GM21447 (cell line): Measurements from ENCODE around the gene ZMIZ2.
"Not testable (repeated sequence)": the region's sequence is repeated elsewhere in the genome, so short reads cannot be mapped to it uniquely, and the experiment has no call there.

Experiments used
- ATAC-seq: cut with Tn5 transposase; IDR thresholded peaks from one replicate; pipeline ENCODE4 v1.9.1; 2021; ENCODE audit not compliant: unreplicated experiment

Gene ZMIZ2

DNA sequence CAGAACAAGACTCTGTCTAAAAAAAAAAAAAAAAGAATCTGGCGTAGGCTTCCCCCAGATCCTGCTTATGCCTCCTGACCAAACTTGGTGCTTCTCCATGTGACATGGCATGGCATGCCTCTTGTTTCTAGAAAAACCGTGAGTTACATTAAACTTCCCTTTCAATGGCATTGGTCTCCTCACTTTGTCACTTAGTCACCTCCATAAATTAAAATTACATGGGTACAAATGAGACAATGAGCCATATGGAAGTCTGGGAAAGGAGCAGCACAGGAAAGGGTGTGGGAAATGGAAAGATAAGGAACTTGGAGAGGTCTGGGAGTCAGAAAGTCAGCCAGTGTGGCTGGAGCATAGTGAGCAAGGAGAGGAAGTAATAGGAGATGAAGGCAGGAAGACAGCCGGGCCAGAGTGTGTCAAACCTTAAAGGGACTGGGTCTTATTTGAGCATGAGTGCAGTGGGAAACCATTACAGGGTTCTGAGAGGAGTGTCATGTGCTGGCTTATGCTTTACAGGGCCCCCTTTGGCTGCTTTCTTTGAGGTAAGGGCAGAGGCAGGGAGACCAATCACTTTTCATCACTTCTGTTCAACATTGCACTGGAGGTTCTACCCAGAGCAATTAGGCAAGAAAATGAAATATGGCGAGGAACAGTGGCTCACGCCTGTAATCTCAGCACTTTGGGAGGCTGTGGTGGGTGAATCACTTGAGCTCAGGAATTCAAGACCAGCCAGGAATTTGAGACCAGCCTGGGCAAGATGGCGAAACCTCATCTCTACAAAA is 21.3 kb upstream of the ZMIZ2 start:
- ATAC-seq, result no peak

DNA sequence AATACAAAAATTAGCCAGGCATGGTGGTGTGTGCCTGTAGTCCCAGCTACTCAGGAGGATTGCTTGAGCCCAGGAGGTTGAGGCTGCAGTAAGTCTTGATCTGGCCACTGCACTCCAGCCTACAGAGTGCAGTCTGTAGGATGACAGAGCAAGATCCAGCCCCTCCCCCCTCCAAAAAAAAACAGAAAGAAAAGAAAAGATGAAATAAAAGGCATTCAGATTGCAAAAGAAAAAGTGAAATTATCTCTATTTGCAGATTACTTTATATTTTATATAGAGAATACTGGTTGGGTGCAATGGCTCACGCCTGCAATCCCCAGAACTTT is 20.7 kb upstream of the ZMIZ2 start:
- no peak for ATAC-seq

DNA sequence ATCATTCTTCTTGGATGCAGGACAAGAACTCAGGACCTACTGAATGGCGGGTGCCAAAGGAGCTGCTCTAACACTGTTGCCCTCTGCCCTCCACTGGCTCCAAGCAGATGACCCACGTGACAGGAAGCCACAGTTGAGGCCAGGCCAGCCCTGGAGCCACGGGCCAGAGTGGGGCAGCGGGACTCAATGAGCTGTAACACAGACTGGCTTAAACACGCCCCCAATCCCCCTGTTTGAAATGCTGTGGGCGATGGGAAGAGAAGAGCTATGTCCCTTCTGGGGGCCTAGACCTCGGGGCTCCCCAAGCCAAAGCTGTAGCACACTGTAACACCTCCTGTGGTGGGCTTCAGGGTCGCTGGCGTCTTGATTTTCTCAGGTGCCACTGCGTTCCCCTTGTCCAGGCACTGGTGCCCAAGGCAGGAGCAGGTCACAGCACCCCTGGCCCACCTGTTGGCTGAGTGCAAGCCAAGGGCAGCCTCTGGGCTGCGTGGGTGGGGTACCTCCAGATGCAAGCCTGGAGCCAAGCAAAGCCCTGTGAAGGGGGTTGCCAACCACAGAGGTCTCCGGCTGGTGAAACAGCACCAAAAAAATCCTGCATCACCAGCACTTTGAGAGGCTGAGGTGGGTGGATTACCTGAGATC is 18.6 kb upstream of the ZMIZ2 start:
- ATAC-seq, result no peak

DNA sequence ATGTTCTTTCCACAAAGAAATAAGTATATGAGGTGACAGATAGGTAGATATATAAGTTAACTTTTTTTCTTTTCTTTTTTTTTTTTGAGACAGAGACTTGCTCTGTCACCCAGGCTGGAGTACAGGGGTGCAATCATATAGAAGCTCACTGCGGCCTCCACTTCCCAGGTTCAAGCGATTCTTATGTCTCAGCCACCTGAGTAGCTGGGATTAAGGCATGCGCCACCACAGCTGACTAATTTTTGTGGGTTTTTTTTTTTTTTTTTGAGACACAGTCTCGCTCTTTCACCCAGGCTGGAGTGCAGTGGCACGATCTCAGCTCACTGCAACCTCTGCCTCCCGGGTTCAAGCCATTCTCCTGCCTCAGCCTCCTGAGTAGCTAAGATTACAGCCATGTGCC is 15.7 kb upstream of the ZMIZ2 start:
- ATAC-seq, result not testable (repeated sequence)

DNA sequence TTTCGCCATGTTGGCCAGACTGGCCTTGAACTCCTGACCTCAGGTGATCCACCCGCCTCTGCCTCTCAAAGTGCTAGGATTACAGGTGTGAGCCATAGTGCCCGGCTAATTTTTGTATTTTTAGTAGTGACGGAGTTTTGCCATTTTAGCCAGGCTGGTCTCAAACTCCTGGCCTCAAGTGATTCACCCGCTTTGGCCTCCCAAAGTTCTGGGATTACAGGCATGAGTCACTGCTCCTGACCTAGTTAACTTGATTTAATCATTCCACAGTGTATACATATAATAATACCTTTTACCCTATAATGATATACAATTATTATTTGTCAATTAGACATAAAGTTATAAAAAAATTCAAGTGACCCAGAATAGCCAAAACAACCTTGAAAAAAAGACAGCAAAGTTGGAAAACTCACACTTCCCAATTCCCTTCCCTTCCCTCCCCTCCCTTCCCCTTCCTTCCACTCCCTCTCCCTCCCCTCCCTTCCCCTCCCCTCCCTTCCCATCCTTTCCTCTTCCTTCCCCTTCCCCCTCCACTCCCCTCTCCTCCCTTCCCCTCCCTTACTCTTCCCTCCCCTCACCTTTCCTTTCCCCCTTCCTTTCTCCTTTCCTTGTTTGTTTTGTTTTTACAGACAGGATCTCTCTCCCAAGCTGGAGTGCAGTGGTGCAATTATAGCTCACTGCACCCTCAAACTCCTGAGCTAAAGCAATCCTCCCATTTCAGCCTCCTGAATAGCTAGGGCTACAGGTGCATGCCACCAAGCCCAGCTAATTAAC is 14.8 kb upstream of the ZMIZ2 start:
- no peak for ATAC-seq

DNA sequence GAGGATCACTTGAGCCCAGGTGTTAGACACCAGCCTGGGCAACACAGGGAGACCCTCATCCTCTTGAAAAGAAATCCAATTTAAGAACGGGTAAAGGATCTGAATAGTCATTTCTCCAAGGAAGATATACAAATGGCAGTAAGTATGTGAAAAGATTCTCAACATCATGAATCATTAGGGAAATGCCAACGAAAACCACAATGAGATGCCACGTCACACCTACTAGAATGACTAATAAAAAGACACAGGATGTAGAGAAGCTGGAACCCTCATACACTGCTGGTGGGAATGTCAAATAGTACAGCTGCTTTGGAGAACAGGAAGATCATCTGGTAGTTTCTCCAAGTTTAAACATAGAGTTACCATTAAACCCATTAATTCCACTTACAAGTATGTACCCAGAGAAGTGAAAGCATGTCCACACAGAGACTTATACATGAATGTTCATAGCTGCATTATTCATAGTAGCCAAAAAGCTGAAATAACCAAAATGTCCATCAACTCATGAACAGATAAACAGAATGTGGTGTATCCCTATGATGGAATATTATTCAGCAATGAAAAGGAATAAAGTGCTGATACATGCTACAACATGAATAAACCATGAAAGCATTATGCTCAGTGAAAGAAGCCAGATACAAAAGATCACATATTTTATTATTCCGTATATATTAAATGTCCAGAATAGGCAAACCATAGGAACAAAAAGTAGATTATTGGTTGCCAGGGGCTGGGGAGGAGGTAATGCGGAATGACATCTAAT is 13.1 kb upstream of the ZMIZ2 start:
- ATAC-seq, result peak; percentile 85

DNA sequence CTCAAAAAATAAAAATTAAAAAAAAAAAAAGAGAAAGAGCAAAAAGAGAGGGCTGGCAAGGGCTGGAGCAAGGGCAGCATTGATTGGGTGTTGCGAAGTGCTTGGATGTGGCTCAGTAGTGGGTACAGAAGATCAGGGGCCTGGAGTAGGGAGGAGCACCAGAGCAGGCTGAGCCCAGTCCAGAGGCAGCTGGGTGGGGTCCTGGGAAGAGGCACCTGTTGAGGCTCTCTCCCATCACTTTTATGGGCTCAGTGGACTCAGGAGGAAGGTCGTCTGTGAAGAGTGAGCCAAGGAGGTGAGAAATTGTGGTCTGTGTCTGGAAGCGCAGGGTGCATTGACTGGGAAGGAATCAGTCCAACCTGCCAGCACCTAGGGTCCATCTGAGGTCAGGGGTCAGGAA is 11.8 kb upstream of the ZMIZ2 start:
- ATAC-seq, result no peak

DNA sequence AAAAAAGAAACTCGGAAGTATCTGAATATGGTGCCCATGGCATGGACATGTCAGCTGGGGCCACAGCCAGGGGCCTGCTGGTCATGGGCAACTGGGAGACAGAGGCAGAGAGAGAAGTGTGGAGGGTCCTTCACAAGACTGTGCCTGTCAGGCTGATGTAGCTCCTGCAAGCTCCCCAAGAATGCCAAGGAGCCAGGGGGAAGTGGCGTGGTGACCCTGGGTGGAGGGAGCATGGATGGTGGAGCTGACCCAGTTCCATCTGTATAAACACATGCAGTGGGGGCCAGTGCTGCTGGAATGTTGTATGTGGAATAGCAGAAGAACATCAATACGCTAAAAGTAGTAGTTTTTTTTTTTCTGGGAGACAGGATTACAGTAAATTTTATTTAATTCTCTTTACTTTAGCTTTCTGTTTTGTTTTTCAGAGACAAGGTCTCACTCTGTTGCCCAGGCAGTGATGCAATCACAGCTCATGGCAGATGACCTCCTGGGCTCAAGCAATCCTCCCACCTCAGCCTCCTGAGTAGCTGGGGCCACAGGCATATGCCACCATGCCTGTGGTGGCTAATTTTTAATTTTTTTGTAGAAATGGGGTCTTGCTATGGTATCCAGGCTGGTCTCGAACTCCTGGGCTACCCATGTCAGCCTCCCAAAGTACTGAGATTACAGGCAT is 10.5 kb upstream of the ZMIZ2 start:
- ATAC-seq, result no peak

DNA sequence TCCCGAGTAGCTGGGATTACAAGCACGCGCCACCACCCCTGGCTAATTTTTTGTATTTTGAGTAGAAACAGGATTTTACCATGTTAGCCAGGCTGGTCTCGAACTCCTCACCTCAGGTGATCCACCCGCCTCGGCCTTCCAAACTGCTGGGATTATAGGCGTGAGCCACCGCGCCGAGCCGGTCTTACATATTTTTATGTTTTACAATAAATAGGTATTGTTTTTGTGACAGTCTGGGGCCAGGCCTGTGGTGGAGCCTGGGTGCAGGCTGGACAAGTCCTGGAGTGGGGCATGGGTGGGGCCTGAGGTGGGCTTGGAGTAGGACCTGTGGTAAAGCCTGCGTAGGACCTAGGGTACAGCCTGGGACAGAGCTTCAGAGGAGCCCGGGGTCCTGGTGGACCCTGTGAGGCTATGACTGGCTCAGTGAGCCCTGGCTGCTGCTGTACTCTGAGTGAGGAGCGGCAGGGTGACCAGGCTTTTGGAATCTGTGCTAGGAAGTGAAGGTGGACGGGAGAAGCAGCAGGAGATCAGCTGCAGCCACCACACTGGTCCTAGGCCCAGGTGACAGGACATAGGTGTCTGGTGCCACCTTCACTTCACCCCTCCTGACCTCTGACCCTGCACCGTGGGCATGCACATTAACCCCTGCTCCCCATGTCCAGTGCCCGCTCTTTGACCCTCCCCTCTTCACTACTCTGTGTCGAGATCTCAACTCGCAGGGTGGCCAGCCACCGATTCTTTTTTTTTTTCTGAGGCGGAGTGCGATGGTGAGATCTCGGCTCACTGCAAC is 9.6 kb upstream of the ZMIZ2 start:
- ATAC-seq, result no peak

DNA sequence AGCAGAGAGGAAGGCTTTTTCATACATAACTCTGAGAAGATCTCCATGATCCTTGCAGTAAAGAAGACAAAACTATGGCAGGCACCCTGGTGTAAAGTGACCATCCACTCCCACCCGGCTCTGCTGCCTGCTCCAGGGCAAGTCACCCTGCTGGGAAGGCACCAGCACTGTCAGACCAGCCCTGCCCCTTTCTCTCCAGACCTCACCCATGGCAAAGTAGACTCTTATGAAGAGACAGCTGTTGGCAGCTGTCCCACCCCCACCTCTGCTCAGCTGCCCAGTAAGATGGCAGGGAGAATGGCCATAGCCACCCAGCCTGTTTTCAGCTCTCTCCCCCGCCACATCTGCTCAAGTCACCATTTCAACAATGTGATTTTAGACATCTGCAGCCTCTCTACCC is 8.6 kb upstream of the ZMIZ2 start:
- no peak for ATAC-seq

DNA sequence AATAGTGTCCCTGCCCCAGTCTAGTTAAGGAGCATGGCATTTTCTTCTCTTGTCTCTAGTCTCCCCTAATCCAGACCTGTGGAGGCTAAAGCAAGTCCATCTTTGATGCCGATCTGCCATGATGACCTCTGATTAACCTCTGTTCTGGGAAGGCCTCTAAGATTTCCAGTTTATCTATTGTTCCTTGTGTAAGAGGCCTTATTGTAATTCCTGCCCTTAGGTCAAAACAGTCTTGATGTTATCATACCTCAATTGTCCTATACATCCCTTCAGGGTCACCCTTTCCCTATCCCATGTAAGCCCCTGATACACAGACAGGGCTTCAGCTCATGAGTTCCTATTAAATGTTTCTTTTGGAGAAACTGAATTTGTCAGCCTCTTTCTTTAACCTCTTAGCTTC is 4.9 kb upstream of the ZMIZ2 start:
- ATAC-seq, result no peak

DNA sequence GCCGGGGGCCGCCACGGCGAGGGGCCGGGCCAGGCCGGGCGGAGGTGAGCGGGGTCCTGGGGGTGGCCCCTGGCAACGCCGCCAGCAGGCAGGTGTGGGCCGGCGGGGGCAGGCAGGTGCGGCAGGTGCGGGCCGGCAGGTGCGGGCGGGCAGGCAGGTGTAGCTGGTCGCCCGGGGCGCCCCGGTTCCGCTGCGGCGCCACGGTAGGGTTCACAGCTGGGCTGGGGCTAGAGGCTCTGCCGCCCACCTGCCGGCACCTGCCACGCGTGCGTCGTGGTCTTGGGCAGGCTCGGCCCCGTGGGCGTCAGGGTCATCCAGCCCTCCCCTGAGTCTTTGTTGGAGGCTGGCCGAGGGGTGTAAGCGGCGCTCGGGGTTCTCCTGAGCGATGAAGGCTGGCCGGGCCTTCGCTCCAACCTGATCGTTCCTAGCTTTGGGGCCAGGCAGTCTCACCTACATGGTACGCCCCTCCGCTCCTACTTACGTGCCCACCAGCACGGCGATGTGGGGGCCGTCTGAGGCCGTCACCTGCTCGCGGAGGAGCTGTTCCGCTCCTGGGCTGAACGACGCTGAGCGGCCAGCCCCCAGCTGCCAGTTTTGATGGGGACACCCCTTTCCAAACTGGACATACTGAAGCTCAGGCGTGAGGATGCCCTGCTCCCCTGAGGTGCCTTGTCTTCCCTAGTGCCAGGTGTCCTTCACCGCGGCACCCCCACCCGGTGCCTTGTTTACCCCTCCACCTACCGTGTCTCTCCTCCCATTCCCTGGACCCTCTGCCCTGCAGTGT is 493 bp downstream of the ZMIZ2 start:
- ATAC-seq, result peak; percentile 12

DNA sequence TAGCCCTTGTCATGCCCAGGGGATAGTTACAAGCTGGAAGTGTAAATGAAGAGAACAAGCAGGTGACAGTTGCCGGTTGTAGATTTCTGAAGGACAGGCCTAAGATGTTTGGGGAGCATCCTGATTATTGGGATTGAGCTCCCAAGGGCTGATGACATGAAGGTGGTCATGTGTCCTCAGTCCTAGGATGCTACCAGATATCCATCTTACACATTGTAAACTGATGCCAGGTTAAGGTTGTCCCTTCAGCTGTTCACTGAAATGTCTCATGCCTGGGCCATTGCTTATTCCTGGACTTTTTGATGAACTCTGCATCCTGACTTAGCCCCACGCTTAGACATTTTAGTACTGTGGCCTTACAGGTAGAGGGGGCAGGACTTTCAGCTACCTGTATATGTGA is 1.3 kb downstream of the ZMIZ2 start:
- no peak for ATAC-seq

DNA sequence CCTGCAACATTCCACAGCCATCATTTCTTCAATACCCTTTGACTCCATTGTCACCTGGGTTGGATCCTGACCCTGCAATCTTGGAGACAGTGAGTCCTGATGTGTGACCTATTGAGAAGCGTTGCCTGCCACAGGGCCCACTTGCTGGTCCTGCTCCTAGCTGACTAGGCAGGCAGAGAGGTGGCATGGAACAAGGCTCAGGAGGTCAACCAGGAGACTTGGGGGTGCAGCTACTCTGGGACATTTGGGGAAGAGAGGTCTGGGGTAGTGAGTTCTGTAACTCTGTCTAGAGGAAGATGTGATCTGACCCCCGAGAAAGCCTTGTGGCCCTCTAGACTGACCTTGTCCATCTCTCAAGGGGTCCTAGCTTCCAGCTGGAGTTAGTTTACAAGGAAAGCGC is 1.8 kb downstream of the ZMIZ2 start:
- no peak for ATAC-seq

DNA sequence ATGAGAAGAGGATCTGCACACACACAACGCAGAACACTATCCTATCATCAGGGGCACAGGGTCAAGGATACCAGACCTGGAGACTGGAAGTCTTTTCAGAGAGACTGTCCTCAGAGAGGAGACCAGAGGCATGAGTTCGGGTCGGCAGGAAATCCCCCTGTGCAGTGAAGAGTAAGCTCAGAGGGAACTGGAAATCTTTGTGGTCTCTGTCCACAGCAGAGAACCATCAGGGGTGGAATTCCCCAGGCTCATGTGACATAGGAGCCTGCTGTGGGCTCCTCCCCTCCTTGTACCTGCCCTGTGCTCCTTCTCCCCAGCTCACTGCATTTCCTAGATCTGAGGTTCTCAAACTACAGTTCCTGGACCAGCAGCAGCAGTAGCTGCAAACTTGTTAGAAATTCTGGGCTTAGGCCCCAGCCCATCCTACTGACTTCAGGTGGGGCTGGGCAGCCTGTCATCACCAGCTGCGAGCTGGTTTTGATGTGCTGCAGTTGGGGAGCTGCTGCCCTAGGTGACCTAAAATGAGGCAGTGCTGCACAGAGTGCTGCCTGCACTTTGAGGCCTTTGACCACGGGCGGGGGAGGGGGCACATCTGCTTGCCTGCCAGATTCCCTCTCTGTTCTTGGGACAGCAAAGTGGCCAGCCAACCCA is 2.4 kb downstream of the ZMIZ2 start:
- peak; percentile 69 for ATAC-seq

DNA sequence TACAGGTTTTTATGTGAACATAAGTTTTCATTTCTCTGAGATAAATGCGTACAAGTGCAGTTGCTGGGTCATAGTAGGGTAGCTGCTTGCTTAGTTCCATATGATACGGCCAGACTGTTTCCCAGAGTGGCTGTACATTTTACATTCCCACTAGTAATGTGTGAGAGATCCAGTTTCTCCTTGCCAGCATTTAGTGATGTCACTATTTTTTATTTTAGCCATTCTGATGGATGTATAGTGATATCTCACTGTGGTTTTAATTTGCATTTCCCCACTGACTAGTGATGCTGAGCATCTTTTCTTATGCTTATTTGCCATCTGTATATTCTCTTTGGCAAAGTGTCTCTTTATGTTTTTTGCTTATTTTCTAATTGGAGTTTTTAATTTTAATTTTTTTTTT is 4.2 kb downstream of the ZMIZ2 start:
- no peak for ATAC-seq

DNA sequence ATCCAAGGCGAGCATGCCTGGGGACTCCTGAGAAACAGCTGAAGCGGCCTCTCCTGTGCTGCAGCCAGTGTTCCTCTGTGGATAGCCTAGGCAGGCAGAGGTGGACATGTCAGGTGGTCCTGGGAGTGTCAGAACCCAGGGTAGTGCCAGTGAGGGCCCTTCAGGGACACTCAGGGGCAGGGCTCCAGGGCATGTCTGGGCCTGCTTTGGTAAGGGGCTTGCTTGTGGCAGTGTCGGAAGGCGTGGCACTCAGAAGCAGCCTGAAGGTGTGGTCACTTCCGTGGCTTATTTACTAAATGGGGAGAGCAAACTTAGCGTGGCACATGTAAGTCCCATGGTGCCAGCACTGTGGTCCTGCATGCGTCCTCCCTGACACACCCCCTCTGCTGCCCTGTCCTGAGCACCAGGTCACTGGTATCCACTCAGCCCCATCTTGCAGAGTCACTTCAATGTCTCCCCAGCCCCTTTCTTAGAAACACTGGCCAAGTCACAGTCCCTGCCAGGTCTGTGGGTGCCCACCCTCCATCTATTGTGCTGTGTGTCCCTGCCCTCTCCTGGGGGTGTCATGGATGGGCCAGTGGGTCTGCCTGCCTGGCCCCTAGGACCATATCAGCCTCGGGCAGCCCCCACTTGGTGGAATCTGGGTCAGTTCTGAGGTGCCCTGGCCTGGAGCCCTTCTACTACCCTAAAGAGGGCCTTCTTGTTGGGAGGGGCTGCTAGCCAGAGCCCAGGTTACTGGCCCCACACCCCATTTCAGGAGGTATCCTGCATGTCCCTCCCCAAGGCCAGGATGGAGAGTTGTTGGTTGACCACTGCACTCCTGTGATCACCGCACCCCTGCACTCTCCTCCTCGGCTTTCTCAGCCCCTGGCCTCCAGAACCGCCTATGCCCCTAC is 6.4 kb downstream of the ZMIZ2 start:
- ATAC-seq, result no peak
